HCEC 1CT (cell line): Measurements from ENCODE around the gene VCAN.
A peak's percentile ranks its signal among the peaks of the same experiment; 100 is the strongest.

Experiments
- DNase-seq: peaks from one replicate; pipeline ENCODE4 v3.0.0-alpha.2; 2017

Gene VCAN

DNA sequence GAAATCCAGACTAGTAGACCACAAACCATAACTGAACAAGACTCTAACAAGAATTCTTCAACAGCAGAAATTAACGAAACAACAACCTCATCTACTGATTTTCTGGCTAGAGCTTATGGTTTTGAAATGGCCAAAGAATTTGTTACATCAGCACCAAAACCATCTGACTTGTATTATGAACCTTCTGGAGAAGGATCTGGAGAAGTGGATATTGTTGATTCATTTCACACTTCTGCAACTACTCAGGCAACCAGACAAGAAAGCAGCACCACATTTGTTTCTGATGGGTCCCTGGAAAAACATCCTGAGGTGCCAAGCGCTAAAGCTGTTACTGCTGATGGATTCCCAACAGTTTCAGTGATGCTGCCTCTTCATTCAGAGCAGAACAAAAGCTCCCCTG, 68.6 kb downstream of the VCAN start:
- DNase-seq: no peak

DNA sequence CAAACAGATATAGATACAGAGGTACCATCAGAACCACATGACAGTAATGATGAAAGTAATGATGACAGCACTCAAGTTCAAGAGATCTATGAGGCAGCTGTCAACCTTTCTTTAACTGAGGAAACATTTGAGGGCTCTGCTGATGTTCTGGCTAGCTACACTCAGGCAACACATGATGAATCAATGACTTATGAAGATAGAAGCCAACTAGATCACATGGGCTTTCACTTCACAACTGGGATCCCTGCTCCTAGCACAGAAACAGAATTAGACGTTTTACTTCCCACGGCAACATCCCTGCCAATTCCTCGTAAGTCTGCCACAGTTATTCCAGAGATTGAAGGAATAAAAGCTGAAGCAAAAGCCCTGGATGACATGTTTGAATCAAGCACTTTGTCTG, 69.2 kb downstream of the VCAN start:
- DNase-seq: no peak

DNA sequence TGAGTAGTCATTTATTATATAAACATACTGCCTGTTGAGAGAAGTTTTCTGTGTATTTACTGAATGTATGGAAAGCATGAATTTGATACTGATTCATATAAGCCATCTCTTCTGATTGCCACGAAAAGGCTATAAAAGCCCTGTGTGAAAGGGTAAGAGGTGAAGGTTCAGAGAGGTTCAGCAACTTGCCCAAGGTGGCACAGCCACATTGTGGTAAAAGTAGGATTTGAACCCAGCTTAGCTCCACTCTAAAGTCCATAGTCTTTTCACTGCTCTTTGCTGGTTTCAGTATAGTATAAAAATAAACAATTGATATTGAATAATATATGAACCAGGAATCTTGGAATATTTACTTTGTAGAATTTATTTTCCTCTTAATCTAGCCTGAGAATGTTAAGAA, 71.3 kb downstream of the VCAN start:
- no peak for DNase-seq

DNA sequence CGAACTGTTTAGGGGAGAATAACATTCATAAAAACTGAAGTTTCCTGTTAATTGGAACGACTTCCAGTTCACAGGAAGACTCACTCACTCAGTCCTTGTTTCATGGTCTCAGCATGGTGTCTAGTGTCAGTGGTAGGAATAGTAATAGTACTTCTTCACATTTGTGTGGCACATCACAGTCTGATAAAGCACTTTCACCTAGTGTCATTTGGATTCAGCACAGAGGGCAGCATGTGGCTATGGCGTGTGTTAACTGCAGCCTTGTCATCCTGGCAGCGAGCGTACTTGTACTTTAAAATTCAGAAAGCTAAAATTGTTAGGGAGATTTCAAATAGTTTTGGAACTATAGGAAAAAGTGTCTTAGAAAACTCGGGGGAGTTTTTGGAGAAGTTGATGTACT, 72.4 kb downstream of the VCAN start:
- DNase-seq: no peak

DNA sequence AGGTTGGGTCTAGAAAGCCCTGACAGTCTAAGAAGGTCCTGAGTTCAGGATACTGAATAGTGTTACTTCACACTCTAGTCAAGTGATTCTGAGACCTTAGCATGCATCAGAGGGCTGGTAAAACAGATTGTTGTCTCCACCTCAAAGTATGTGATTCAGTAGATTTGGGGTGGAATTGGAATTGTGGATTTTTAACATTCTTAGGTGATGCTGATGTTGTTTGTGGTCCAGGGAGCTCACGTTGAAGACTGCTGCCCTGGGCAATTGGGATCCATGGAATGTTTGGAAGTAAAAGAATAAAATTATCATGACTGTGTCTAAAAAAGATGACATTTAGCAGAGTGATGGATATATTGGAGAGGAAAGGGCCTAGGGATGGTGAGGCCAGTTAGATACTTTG, 75.6 kb downstream of the VCAN start:
- DNase-seq: no peak

DNA sequence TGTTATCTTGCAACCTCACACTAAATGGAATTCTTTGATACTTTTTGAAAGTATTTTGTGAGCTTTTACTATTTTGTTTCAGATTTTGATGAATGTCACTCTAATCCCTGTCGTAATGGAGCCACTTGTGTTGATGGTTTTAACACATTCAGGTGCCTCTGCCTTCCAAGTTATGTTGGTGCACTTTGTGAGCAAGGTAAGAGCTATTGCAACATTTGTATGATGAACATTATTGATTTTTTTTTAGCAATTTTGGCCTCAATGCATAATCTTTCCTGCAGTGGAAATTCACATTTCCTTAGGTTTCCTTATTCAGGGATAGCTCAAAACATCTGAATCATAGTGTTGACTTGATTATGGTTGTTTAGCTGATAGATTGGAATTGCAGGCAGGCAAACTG, 76.3 kb downstream of the VCAN start:
- no peak for DNase-seq

DNA sequence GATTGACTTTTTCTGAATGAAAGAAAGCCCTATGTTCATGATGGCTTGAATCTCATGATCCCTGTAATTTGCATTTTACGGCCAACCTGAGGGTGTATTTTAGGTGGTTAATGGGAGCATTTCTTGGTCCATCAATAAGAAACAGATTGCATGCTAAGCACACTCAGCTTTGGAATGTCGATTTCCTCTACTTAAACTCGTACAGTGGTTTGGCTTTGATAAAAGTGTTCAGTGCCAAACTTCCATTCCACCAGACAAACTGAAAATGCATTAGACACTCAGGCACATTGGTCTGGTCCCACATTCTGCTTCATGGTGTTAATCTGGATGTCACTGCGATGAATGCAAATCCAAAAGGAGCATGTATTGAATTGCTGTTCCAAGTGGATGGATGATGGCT, 77.0 kb downstream of the VCAN start:
- no peak for DNase-seq

DNA sequence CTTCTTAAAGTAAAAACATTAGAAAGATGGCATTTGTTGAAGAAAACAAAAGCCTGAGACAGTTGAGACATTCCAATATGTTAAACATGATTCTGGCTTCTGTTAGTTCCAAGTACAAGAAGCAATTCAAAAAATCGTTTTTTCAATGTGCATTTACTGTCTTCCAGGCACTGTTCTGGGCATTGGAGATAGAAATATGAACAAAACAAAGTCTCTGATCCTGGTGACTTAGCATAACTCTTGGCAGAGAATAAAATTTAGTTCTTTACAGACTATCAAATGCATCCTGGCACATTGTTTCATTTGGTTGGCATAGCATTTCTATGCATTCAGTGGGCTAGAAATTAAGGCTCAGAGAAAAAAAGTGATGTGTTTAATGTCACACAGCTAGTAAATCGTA, 77.5 kb downstream of the VCAN start:
- no peak for DNase-seq

DNA sequence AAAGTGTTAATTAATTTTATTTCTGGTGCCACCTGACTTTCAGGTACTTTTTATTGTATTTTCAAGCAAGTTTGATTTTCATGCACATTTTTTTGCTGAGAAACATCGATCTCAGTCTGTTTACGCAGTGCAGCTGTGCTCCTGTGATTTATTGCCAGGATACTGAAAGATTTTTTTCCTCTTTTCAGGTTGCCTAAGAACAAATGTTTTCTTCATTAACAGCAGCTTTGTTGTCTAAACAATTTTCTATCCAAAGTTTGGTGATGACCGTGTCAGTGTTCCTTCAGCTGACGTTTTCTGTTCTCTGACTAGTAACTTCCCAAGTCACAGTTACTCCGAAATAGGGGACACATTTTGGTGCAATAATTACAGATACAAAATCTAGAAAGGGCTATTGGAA, 78.1 kb downstream of the VCAN start:
- no peak for DNase-seq

DNA sequence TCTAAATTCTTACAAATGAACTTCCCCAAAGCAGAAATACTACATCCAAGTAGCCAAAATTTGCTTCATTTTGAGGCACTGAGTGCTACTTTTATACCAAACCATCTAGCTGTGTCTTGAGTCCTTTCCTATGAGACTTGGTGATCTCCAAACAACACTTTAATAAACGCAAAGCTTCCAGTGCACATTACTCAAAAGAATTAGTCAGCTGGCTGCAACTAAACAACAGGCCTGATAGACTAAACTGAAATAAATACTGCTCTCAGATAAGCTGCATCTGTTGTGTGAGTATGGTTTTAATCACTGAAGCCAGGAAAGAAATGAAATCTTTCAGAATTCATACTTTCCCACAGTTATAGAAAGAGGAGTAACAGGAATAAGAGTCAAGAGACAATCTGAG, 80.3 kb downstream of the VCAN start:
- peak; percentile 64 for DNase-seq

DNA sequence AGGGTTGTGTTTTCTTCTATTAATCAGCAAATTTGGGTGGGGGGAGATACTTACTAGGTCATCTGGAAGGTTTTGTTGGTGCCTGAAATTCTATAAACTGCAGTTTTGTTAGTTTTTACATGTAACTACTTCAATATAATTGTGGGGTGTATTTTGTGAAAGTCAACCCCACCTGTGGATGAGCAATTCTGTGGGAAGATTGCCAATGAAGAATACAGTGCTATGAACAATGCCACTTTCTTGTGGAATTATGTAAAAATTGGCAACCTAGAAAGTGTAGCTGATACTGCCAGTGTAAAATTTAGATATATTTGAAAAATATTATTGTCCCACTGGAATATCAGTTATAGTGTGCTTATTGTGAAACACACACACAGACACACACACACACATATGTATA, 80.7 kb downstream of the VCAN start:
- DNase-seq: no peak

DNA sequence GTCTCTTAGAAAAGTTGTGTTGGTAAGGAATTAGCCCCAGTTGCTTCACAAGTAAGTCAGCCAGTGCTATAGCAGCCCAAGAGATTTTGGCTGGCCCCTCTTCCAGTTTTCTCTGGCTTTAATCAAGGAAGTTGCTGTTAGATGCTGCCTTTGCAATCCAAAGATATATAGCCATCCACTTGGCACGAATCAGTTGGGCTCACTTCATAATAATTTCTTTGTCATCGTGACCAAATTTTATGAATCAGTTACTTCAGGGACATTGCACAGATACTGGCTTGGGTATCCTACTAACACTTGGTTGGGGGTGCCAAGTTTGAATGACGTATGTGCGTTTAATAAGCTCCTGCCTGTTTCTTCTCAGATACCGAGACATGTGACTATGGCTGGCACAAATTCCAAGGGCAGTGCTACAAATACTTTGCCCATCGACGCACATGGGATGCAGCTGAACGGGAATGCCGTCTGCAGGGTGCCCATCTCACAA, 81.5 kb downstream of the VCAN start:
- DNase-seq: no peak

DNA sequence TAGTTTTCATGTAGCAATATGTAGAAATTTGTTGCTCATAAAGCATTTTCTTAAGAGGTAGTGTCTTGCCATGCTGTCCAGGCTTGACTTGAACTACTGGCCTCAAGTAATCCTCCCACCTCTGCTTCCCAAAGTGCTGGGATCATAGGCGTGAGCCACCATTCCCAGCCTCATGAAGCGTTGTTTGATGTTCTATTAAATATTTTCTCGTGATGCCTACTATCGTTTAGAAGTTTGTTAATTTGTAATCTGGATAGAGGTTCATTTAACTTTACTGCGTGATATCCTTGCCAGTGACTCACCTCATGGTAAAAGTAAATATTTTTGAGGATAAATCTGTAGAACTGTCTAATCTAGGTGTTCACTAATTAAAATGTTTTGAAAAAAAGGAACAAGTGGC, 82.6 kb downstream of the VCAN start:
- no peak for DNase-seq

DNA sequence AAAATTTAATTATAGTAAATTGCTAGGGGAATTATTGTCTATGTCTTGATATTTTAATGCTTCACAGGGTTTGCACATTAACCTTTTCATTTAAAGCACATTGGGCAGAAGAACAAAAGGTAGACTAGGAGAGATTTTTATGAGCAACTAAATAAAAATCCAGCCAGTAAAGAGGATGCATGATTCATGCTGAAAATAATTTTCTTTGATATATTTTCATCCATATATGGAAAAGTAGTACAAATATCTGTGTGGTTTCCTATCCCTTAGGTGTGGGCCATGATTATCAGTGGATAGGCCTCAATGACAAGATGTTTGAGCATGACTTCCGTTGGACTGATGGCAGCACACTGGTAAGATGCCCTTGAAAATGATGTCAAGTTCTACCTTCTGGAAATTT, 83.1 kb downstream of the VCAN start:
- DNase-seq: peak; percentile 68

DNA sequence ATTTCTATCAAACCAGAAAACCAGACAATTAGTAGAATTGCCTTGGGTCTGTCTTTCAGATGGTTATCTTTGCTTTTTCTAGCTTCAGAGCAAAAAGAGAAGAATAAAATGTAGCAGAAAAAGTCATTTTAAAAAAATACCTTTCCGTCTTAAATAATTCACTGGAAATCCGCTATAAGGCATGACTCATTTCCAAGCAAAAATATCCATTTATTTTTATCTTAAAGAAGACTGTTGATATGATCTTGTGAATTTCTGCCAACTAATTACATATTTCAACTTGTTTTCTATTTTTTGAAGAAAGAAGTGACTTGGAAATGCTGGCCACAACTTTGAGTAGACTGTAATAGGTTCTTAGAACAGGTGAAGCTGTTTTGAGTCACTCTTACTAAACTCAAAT, 83.7 kb downstream of the VCAN start:
- DNase-seq: no peak

DNA sequence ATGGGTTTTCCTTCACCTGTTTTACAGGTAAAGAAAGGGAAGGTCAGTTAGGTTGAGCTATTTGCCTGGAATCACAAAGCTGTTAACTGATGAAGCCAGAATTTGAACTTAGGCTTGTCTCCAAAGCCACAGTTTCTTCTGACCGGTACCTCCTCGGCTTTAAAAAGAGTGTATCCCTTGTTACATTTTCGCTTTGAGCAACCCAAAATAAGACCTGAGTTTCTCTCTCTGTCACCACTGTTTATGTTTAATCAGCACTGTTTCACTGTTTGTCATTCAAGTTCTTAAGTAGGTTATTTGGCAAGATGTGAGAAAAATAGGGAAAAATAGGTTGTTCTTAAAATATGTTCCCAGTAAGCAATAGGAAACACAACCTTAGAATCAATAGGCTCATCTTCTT, 84.6 kb downstream of the VCAN start:
- DNase-seq: no peak

DNA sequence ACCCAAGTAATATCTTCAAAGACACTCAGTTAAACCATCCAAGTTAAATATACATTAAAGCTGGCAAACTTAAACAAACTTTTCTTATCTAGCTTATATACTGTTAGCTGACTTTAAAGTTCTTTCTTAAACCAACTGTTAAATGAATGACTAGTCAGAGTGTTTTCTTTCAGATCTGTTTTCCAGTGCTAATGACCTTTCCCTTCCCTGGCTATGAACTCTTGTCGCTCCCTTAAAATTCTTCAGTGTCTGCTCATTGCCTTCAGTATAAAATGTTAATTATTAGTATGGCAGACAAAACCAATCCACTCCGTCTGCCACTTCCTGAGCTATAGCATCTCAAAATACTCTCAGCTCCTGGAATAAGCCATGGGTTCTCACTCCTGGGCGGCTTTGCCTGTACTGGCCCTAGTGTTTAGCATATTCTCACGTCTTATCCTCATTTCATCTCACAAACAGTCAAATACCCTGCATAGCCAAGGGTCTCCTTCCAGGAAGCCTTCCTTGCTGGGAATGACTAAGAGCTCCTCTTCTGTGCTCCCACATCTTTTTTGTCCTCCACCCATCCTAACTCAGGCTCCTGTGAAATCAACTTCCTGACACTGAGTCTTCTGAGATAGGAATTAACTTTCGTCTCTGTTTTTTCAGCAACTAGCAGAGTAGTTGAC, 87.7 kb downstream of the VCAN start:
- DNase-seq: no peak

DNA sequence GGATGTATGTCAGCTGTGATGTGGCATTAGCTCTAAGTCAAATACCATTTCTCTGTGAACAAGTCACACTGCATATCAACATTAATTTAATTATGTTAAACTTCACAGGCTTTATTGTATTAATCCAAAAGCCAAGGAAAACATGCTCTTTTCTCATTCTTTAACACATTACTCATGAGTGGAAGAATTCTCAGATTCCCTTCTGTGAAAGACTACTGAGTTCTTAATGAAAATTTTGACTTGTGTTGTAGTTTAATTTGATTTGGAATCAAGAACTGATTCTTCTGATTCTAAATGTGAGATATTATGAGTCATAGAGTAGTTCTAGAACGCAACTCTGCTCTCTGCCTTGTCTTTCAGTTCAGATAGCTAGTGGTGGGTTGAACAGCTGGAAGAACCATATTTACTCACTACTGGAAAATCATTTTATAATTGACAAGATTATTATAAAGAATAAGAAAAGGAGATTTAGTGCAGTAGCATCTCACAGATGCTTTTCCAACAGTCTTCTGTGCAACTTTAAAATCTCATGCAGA, 90.6 kb downstream of the VCAN start:
- no peak for DNase-seq

DNA sequence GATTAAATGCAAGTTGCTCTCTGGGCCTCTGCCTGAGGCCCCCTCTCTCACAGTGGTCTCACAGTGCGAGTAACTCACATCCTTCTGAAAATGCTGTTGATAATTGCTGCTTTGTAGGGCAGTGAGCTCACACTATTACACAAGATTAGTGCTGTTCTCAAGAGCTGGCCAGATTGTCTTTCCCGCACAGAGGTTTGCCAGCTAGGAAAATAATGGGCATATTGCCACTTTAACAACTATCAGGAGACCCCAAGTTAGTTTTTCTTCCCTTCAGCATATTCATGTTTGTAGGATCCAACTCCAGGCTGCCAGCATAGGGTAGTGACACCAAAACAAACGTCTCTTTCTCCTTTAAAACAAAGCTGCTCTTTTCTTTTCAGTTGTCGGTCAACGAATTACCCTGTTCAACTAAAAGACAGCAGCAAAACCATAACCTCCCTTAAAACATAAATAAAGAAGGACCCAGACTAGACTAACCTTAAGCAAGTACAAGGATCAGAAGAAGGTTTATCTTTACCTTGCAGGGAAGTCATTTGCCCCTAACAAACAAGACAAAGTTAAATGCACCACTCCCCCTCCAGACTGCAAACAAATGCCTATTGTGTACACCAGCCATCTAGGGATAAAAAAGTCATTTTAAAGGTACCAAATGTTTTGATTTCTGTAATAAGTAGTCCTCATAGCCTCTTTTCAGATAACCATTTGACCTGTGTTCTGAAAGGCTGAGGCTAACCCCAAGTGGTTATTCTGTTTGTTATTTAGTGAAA, 91.4 kb downstream of the VCAN start:
- DNase-seq: no peak

DNA sequence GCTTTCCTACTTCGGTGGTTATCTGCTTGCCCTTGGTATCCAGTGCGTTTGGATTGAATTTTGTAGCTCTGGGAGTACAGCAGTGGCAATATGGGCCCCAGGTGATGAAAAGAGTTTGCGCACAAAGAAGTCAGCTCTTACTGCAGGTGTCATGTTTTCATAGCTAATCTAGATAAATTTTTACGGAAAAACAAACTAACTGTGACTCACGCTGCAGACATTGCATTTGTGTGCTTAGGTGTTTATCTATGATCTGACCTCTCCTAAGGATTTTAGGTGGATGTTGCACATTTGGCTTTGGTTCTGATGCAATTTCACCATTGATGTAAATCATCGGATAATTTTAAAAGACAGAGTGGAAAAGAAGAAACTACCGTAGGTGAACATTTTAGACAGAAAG, 92.1 kb downstream of the VCAN start:
- DNase-seq: no peak

DNA sequence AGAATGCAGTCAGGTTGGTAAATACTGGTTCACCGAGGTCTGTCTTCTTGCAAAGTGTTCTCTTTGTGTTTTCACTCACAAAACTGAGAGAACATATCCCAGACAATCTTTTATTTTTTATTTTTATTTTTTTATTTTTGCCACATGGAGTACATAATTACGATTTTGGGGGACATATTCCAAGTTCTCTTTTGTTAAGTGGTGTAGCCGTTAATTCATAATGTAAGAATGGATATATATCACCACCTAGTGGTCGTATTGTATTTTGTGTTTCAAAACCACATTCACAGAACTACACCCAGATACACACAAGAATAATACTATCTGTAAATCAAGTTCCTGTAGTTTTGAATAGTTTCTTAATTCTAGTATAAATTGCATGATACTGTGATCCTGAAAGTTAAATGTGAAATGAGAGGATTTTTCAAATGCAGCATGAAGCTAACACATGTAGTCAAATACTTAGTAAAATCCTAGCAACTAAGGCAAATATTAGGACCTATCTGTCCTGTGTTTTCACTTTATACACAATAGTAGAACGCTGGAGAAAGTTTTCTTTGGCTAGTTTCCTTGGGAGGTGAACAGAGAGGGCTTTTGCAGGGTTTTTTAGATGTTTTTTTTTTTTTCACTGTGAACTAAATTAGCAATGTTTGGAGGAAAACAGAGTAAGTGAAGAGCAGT, 92.7 kb downstream of the VCAN start:
- peak; percentile 60 for DNase-seq

DNA sequence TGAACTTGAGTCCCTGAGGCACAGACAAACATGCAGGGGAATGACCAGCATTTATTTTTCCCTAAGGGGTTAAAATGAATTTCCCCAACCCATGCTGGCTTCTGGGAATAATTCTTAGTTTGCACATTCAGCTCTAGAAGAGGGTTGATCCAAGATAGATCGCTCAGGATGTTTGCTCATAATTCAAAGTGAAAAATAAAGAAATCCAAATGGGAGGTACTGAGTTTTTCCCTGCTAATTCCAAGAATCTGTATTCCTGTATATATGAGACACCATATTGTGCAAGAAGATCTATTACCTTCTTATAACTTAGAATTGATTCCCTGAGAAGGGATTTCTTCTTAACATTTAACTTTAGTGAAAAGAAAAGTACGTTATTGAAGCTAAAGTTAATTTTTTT, 96.2 kb downstream of the VCAN start:
- no peak for DNase-seq

DNA sequence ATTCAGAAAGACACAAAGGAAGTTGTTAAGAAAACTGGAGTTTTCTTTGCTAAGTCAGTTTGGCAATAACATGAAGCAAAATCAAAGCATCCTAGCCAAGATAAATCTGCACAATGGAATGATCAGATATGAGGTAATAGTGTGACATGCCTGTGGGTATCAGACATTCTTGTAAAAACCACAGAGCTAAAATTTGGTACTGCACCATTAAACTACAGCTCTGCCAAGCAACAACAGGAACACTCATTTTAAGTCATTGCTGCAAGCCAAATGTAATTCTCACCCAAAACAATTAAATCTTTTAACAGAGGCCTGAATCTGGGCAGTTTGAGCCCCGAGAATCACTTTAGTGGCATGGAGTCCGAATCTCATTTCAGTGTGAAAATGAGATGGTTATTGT, 96.6 kb downstream of the VCAN start:
- DNase-seq: peak; percentile 92

DNA sequence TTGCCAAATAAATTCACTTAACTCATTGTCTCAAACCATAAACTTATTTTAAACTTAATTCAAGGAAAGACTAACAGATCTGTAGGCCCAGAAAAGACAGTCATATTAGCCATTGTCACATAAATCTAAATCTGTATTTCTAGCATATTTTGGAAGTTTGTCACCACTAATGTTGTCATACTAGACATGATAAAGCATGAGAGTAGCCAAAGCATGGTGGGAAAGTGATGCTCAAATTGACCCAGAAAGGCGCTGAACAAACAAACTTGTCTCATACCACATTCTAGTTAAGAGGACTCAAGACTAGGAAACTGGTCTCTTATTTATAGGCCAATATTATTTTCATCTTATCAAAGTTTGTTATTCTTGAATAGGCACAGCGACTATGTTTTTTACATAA, 99.4 kb downstream of the VCAN start:
- DNase-seq: no peak
